Measurements from ENCODE around the gene SLC12A9. TPM values are rescaled to one million over a fixed set of nuclear protein-coding genes. Genes with fewer than 3 reads are reported as not detected.

SLC12A9 gene
- total and polyA plus RNA-seq, 2 donors: 7.5 to 48.0 TPM

DNA sequence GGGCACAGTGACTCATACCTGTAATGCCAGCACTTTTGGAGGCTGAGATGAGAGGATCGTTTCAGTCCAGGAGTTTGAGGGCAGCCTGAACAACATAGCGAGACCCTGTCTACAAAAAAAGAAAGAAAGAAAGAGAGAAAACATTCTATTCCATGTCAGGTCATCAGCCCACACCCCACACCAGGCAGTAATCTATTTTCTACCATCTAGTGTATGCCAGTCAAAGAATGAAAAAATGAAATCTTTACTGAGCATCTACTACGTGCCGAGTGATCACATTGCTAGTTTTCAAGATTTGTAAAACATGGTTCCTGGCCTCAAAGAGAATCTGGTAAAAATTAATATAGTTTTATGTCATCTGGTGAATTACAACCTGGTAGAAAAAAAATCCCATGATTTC, 22.1 kb upstream of the SLC12A9 start:
- DNase-seq (ENCODE audit: low read depth in 6 of 9, low spot score in 9 of 9): no peak
- no peak overlapping the region for H3K4me3 ChIP-seq (ENCODE audit: low read length in 2 of 2)
- no peak overlapping the region for H3K27ac ChIP-seq (ENCODE audit: low read depth in 1 of 2, low read length in 1 of 2)
- peaks cover 0 to 5% of the 10 kb centered on the region in 2 donors for H3K9me3 ChIP-seq (ENCODE audit: control insufficient read depth in 2 of 2, insufficient read depth in 1 of 2, low read length in 1 of 2)
- H3K36me3 ChIP-seq (ENCODE audit: control insufficient read depth in 2 of 2, insufficient read depth in 2 of 2, low read length in 1 of 2): no peaks in the 10 kb centered on the region
- peaks cover 41 to 49% of the 10 kb centered on the region in 2 donors for H3K27me3 ChIP-seq (ENCODE audit: control insufficient read depth in 2 of 2, insufficient read depth in 1 of 2, low read length in 1 of 2)
- 97% methylated on average over 4 of the region's 4 CpGs for WGBS
- peaks cover 0 to 20% of the 10 kb centered on the region in 2 donors for H3K4me1 ChIP-seq (ENCODE audit: control insufficient read depth in 2 of 2, insufficient read depth in 2 of 2, low read length in 2 of 2)

DNA sequence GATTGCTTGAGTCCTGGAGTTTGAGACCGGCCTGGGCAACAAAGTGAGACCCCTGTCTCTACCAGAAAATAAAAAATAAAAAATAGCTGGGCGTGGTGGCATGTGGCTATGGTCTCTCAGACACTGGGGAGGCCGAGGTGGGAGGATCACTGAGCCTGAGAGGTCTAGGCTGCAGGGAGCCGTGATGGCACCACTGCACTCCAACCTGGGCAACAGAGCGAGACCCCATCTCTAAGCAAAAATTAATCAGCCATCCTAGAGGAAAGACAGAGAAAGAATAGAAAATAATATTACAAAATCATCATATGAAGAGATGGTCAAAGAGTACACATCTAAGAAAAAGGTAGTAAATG, 20.3 kb upstream of the SLC12A9 start:
- no peak for DNase-seq (ENCODE audit: low read depth in 6 of 9, low spot score in 9 of 9)
- H3K4me1 ChIP-seq (ENCODE audit: control insufficient read depth in 2 of 2, insufficient read depth in 2 of 2, low read length in 2 of 2): peaks cover 6 to 26% of the 10 kb centered on the region in 2 donors
- H3K27me3 ChIP-seq (ENCODE audit: control insufficient read depth in 2 of 2, insufficient read depth in 1 of 2, low read length in 1 of 2): peaks cover 23 to 31% of the 10 kb centered on the region in 2 donors
- H3K4me3 ChIP-seq (ENCODE audit: low read length in 2 of 2): no peak overlapping the region
- H3K9me3 ChIP-seq (ENCODE audit: control insufficient read depth in 2 of 2, insufficient read depth in 1 of 2, low read length in 1 of 2): peaks cover 0 to 5% of the 10 kb centered on the region in 2 donors
- 94% methylated on average over 5 of the region's 5 CpGs for WGBS
- H3K36me3 ChIP-seq (ENCODE audit: control insufficient read depth in 2 of 2, insufficient read depth in 2 of 2, low read length in 1 of 2): no peaks in the 10 kb centered on the region
- H3K27ac ChIP-seq (ENCODE audit: low read depth in 1 of 2, low read length in 1 of 2): no peak overlapping the region

DNA sequence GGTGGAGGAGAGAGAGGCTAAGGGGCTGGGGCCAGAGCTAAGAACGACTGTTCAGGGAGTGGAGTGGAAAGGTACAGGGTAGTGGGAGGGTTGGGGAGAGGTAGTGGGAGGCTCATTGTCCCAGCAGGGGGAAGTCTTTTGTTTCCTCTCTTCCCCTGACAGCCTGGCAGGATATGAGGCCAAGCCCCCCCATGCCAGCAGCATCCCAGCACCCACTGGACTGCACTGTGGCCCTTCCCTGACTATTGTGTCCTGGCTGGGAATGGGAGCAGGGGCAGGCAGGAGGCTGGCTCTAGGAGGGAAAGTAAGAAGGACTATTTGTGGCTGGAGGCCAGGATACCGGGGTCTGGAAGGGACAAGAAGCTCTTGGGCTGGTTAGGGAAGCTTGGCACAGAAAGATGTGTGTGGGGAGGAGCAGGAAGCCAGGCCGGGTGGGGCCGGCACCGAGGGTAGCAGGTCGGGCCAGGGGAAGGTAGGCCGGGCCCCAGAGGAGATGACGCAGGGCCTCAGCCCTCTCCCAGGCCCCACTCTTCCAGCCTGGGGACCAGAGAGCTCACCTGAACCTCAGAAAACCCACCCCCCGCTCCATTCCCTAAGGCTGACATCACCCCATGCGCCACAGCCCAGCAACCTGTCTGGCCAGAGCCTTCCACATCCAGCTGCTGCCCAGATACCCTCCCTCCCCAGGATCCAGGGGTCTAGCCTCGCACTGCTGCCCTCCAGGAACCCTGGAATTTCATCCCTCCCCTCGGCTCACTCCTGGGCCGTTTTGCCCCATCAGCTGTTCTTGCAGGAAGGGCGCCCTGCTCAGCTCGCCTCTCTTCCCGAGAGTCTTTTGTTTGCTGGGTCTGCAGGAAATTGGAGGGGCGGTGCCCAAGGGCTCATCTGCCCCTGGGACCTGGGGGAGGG, 16.4 kb upstream of the SLC12A9 start:
- no peaks in the 10 kb centered on the region for H3K27me3 ChIP-seq (ENCODE audit: control insufficient read depth in 2 of 2, insufficient read depth in 1 of 2, low read length in 1 of 2)
- peaks cover 8 to 18% of the 10 kb centered on the region in 2 donors for H3K4me1 ChIP-seq (ENCODE audit: control insufficient read depth in 2 of 2, insufficient read depth in 2 of 2, low read length in 2 of 2)
- no peaks in the 10 kb centered on the region for H3K36me3 ChIP-seq (ENCODE audit: control insufficient read depth in 2 of 2, insufficient read depth in 2 of 2, low read length in 1 of 2)
- WGBS: 67% methylated on average over 17 of the region's 17 CpGs
- no peak overlapping the region for H3K4me3 ChIP-seq (ENCODE audit: low read length in 2 of 2)
- DNase-seq (ENCODE audit: low read depth in 6 of 9, low spot score in 9 of 9): no peak
- peak overlapping the region; percentile 26 to 34 for H3K27ac ChIP-seq (ENCODE audit: low read depth in 1 of 2, low read length in 1 of 2)
- no peaks in the 10 kb centered on the region for H3K9me3 ChIP-seq (ENCODE audit: control insufficient read depth in 2 of 2, insufficient read depth in 1 of 2, low read length in 1 of 2)

DNA sequence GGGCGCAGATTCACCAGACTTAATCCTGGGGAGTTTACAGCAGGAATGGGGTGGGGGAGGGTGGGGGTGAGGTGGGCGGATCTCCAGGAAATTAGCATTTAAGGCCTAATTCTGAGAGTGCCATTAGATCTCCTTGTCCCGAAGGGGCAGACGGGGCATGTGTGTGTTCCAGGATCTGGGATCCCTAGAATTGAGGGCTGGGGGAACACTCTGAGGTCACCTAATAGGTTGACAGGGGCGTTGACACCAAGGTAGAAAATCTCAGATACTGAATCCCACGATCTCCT, 15.8 kb upstream of the SLC12A9 start:
- Histone ChIP-seq H3K27me3 (ENCODE audit: control insufficient read depth in 2 of 2, insufficient read depth in 1 of 2, low read length in 1 of 2) (no peaks in the 10 kb centered on the region), H3K9me3 (ENCODE audit: control insufficient read depth in 2 of 2, insufficient read depth in 1 of 2, low read length in 1 of 2) (no peaks in the 10 kb centered on the region), H3K36me3 (ENCODE audit: control insufficient read depth in 2 of 2, insufficient read depth in 2 of 2, low read length in 1 of 2) (no peaks in the 10 kb centered on the region), H3K27ac (ENCODE audit: low read depth in 1 of 2, low read length in 1 of 2) (peak overlapping the region in 1 of 2 donors; percentile 10), H3K4me1 (ENCODE audit: control insufficient read depth in 2 of 2, insufficient read depth in 2 of 2, low read length in 2 of 2) (peaks cover 8 to 18% of the 10 kb centered on the region in 2 donors), H3K4me3 (ENCODE audit: low read length in 2 of 2) (peak overlapping the region; percentile 47 to 50)
- WGBS: 78% methylated on average over 6 of the region's 6 CpGs
- DNase-seq (ENCODE audit: low read depth in 6 of 9, low spot score in 9 of 9): no peak

DNA sequence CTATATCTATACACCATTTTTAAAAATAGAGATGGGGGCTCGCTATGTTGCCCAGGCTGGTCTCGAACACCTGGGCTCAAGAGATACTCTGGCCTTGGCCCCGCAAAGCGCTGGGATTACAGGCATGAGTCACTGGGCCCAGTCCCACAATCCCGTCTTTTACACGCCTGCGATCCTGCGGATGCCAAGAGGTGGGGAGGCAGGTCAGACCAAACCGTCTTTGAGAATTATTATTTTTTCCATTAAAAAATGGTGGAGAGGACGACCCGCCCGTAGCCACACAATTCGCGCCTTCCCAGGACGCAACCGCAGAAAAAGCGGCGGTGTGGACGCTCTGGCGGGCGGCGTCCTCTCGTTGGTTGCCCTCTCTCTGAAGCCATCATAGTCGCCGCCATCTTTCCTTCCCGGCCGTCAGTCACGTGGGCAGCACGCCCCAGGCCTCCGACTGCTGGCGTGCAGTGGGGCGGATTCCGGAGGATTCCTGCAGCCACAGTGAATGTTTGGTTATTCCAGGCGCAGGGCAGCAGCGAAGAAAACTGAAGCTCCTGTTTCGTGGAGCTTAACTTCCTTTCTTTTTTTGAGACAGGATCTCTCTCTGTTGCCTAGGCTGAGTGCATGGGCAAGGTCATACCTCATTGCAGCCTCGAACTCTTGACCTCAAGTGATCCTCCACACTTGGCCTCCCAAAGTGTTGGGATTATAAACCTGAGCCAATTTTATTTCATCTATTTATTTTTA, 15.2 kb upstream of the SLC12A9 start:
- Histone ChIP-seq H3K27ac (ENCODE audit: low read depth in 1 of 2, low read length in 1 of 2) (peak overlapping the region in 1 of 2 donors; percentile 55), H3K27me3 (ENCODE audit: control insufficient read depth in 2 of 2, insufficient read depth in 1 of 2, low read length in 1 of 2) (no peaks in the 10 kb centered on the region), H3K4me1 (ENCODE audit: control insufficient read depth in 2 of 2, insufficient read depth in 2 of 2, low read length in 2 of 2) (peaks cover 8 to 18% of the 10 kb centered on the region in 2 donors), H3K4me3 (ENCODE audit: low read length in 2 of 2) (peak overlapping the region; percentile 47 to 50), H3K36me3 (ENCODE audit: control insufficient read depth in 2 of 2, insufficient read depth in 2 of 2, low read length in 1 of 2) (no peaks in the 10 kb centered on the region), H3K9me3 (ENCODE audit: control insufficient read depth in 2 of 2, insufficient read depth in 1 of 2, low read length in 1 of 2) (no peaks in the 10 kb centered on the region)
- WGBS: 12% methylated on average over 37 of the region's 37 CpGs
- DNase-seq (ENCODE audit: low read depth in 6 of 9, low spot score in 9 of 9): peak; percentile 46 to 89 (median 68)

DNA sequence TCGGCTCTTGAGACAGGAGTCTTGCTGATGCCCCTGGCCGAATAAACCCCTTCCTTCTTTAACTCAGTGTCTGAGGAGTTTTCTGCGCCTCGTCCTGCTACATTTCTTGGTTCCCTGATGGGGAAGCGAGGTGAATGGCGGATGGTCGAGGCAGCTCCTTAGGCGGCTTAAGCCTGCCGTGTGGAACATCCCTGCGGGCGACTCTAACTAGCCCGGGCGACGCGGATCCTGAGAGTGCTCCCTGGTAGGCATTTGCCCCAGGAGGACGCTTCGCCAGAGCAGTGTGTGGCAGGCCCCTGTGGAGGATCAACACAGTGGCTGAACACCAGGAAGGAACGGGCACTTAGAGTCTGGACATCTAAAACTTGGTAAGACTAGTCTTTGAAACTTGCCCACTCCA, 13.2 kb upstream of the SLC12A9 start:
- no peaks in the 10 kb centered on the region for H3K9me3 ChIP-seq (ENCODE audit: control insufficient read depth in 2 of 2, insufficient read depth in 1 of 2, low read length in 1 of 2)
- H3K27ac ChIP-seq (ENCODE audit: low read depth in 1 of 2, low read length in 1 of 2): no peak overlapping the region
- no peak overlapping the region for H3K4me3 ChIP-seq (ENCODE audit: low read length in 2 of 2)
- H3K4me1 ChIP-seq (ENCODE audit: control insufficient read depth in 2 of 2, insufficient read depth in 2 of 2, low read length in 2 of 2): peaks cover 8 to 18% of the 10 kb centered on the region in 2 donors
- no peaks in the 10 kb centered on the region for H3K27me3 ChIP-seq (ENCODE audit: control insufficient read depth in 2 of 2, insufficient read depth in 1 of 2, low read length in 1 of 2)
- no peaks in the 10 kb centered on the region for H3K36me3 ChIP-seq (ENCODE audit: control insufficient read depth in 2 of 2, insufficient read depth in 2 of 2, low read length in 1 of 2)
- DNase-seq (ENCODE audit: low read depth in 6 of 9, low spot score in 9 of 9): no peak
- 99% methylated on average over 18 of the region's 18 CpGs for WGBS

DNA sequence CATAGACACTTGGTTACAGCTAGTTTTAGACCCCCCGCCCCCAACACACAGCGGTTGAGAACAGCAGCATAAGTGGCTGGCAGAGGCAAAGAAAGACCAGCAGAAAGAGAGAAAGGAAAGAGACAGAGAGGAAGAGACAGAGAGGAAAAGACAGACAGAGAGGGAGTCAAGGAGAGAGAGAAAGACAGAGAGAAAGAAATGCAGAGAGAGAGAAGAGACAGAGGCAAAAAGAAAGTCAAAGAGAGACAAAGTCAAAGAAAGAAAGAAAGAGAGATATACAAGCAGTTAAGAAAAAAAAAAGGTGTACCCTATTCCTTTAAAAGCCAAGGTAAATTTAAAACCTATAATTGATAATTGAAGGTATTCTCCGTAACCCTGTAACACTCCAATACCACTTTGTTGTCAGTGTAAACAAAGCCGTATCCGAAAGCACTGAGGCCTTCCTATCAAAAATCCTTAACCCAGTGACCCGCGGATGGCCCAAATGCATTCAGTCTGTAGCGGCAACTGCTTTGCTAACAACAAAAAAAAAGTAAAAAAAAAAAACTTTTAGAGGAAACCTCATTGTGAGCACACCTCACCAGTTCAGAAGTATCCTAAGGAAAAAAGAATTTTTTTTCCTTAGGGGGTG, 11.9 kb upstream of the SLC12A9 start:
- H3K4me1 ChIP-seq (ENCODE audit: control insufficient read depth in 2 of 2, insufficient read depth in 2 of 2, low read length in 2 of 2): peaks cover 8 to 18% of the 10 kb centered on the region in 2 donors
- no peaks in the 10 kb centered on the region for H3K36me3 ChIP-seq (ENCODE audit: control insufficient read depth in 2 of 2, insufficient read depth in 2 of 2, low read length in 1 of 2)
- WGBS: 97% methylated on average over 8 of the region's 8 CpGs
- H3K9me3 ChIP-seq (ENCODE audit: control insufficient read depth in 2 of 2, insufficient read depth in 1 of 2, low read length in 1 of 2): no peaks in the 10 kb centered on the region
- no peaks in the 10 kb centered on the region for H3K27me3 ChIP-seq (ENCODE audit: control insufficient read depth in 2 of 2, insufficient read depth in 1 of 2, low read length in 1 of 2)
- no peak overlapping the region for H3K27ac ChIP-seq (ENCODE audit: low read depth in 1 of 2, low read length in 1 of 2)
- DNase-seq (ENCODE audit: low read depth in 6 of 9, low spot score in 9 of 9): no peak
- no peak overlapping the region for H3K4me3 ChIP-seq (ENCODE audit: low read length in 2 of 2)

DNA sequence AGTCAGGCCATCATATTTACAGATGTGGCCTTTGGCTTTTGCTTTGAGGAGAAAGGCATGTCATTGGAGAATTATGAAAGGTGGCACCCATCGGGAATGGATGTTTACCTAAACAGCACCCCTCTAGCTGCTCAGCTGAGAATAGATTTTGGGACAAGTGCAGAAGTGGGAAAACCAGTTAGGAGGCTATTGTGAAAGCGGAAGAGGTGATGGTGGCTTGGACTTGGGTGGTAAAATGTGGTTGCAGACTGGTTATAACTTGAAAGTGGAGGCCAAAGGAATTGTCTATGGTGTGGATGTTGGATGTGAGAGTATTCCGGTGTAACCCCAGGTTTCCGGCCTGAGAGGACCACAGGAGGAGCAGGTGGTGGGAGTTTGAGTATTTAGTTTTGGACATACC, 5.2 kb upstream of the SLC12A9 start:
- 98% methylated on average over 4 of the region's 4 CpGs for WGBS

More for the DNA sequence above, 5.2 kb upstream of the SLC12A9 start:
- H3K4me1 ChIP-seq (ENCODE audit: control insufficient read depth in 2 of 2, insufficient read depth in 2 of 2, low read length in 2 of 2): peaks cover 3 to 6% of the 10 kb centered on the region in 2 donors
- H3K36me3 ChIP-seq (ENCODE audit: control insufficient read depth in 2 of 2, insufficient read depth in 2 of 2, low read length in 1 of 2): no peaks in the 10 kb centered on the region
- H3K4me3 ChIP-seq (ENCODE audit: low read length in 2 of 2): no peak overlapping the region
- no peak overlapping the region for H3K27ac ChIP-seq (ENCODE audit: low read depth in 1 of 2, low read length in 1 of 2)
- no peaks in the 10 kb centered on the region for H3K9me3 ChIP-seq (ENCODE audit: control insufficient read depth in 2 of 2, insufficient read depth in 1 of 2, low read length in 1 of 2)
- H3K27me3 ChIP-seq (ENCODE audit: control insufficient read depth in 2 of 2, insufficient read depth in 1 of 2, low read length in 1 of 2): no peaks in the 10 kb centered on the region
- no peak for DNase-seq (ENCODE audit: low read depth in 6 of 9, low spot score in 9 of 9)

Data from thymus (tissue), 11 donors.